Mononuclear cell (primary cell): ENCODE results near the gene MYO9A. TPM values are rescaled to one million over a fixed set of nuclear protein-coding genes. Genes with fewer than 3 reads are reported as not detected.
"Not testable (repeated sequence)": the region's sequence is repeated elsewhere in the genome, so short reads cannot be mapped to it uniquely, and the experiment has no call there.

Source experiments
- H3K27me3 ChIP-seq: 2 replicates; pipeline ENCODE4 v1.6.0; 2011; ENCODE audit warnings: low read length, control low read depth; ENCODE audit not compliant: insufficient read depth
- H3K4me1 ChIP-seq: 2 replicates; pipeline ENCODE4 v1.5.1; 2011; ENCODE audit warnings: mild to moderate bottlenecking, low read length, control low read depth; ENCODE audit not compliant: insufficient read depth
- H3K4me3 ChIP-seq: 2 replicates; pipeline ENCODE4 v1.5.1; 2011; ENCODE audit warnings: mild to moderate bottlenecking, low read length, moderate library complexity
- H3K9me3 ChIP-seq: 2 replicates; pipeline ENCODE4 v1.5.1; 2011; ENCODE audit warnings: low read depth, mild to moderate bottlenecking, control low read depth, low read length
- total RNA-seq: library from RNA; depleted of rRNA; stranded (reverse); fragments of >200 nt; gene quantifications from one replicate; pipeline ENCODE4 v1.2.3, GENCODE V29; 2012

The MYO9A gene
- total RNA-seq, 1 donor = 25.3 TPM

DNA sequence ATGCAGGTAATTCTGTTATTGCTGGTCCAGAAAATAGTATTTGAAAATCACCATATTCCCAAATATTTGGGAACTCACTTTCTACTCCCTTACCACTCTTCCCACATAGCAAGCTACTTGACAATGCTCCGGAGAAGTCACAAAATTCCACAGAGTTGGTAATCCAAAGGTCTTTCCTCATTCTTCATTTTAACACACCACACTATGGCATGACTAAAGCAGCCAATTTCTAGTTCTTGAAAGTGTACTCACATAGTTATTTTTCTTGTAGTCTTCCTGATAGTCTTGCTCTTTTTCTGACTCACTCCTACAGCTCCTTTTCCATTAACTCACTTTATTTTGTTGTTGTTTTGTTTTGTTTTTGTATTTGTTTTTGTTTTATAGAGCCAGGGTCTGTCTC is 67.2 kb downstream of the MYO9A start:
- H3K27me3 ChIP-seq = no peaks in the 10 kb centered on the region
- no peak overlapping the region for H3K4me3 ChIP-seq
- H3K9me3 ChIP-seq = no peaks in the 10 kb centered on the region
- H3K4me1 ChIP-seq = no peaks in the 10 kb centered on the region

DNA sequence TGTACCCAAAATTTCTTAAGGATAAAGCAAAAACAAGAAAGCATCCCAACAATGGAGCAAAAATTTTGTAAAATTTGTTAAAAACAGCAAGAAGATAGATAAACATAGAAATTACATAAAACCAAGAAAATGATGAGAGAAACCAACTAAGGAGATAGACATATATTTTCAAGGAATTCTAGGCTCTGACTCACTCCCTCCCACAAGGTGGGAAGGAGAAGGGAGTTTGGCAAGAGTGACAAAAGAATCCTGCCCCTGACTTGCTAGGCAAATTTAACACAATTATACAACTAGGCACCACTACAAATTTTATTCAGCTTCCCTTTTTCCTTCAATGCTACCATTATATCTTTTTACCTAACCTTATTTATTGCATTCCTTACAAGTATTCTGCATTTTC is 70.9 kb downstream of the MYO9A start:
- H3K27me3 ChIP-seq = no peaks in the 10 kb centered on the region
- no peak overlapping the region for H3K4me3 ChIP-seq
- H3K4me1 ChIP-seq = no peaks in the 10 kb centered on the region
- H3K9me3 ChIP-seq = no peaks in the 10 kb centered on the region

DNA sequence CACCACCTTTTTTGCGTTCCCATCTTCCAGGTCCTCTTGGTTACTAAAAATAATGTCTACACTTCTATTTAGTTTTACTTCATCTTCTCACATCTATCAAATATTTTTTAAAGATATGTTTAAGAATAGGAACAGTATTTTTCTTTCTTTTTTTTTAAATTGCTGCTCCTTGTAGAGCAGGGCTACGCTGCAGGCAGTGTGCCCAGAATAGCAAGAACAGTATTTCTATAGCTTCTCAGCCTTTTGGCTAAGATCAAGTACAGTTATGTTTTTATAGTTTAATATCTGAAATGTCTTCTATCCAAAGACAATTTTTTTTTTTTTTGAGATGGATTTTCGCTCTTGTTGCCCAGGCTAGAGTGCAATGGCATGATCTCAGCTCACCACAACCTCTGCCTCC is 73.0 kb downstream of the MYO9A start:
- Histone ChIP-seq H3K9me3 (no peaks in the 10 kb centered on the region), H3K4me1 (no peaks in the 10 kb centered on the region), H3K4me3 (no peak overlapping the region), H3K27me3 (no peaks in the 10 kb centered on the region)

DNA sequence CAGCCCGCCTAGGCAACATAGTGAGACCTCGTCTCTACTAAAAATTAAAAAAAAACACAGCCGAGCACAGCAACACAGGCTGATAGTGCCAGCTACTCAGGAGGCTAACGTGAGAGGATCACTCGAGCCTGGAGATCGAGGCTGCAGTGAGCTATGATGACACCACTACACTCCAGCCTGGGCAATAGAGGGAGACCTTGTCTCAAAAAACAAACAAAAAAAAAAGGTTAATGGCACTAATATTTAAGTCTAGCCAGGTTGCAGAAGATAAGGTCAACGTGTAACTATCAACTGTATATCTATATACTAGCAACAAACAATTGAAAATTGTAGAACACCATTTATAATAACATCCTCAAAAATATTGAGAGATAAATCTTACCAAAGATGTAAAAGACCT is 75.1 kb downstream of the MYO9A start:
- H3K27me3 ChIP-seq = no peaks in the 10 kb centered on the region
- no peak overlapping the region for H3K4me3 ChIP-seq
- no peaks in the 10 kb centered on the region for H3K9me3 ChIP-seq
- H3K4me1 ChIP-seq = no peaks in the 10 kb centered on the region

DNA sequence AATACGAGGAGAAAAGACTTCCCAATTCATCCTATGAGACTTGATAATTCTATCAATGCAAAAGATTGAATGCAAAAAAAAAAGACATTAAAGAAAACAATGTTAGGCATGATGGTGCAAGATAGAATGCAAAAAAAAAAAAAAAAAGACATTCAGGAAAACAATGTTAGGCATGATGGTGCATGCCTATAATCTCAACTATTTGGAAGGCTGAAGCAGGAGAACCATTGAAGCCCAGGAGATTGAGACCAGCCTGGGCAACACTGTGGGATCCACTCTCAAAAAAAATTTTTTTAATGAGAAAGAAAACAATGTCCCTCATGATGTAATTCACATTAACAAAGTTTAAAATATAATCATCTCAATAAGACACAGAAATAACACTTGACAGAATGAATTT is 75.9 kb downstream of the MYO9A start:
- H3K4me1 ChIP-seq = no peaks in the 10 kb centered on the region
- no peaks in the 10 kb centered on the region for H3K27me3 ChIP-seq
- no peaks in the 10 kb centered on the region for H3K9me3 ChIP-seq
- H3K4me3 ChIP-seq = no peak overlapping the region

DNA sequence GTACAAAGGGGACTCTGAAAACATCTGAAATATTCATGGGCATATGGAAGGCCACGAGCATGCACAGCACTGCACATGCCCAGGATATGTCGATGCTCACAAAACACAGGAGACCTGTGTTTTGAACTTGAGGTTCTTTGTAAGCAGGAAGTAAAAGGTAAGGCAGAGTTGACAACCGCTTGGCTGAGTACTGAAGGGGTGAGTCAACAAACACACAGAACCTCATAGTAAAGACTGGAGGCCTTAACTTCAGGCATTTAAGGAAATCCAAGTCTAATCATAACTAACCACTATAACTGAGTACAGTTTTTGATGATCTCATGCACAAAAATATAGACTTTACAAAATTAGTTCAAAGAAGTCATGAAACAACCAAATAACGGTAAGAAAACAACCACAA is 80.6 kb downstream of the MYO9A start:
- H3K4me3 ChIP-seq = no peak overlapping the region
- no peaks in the 10 kb centered on the region for H3K9me3 ChIP-seq
- H3K27me3 ChIP-seq = no peaks in the 10 kb centered on the region
- H3K4me1 ChIP-seq = no peaks in the 10 kb centered on the region

DNA sequence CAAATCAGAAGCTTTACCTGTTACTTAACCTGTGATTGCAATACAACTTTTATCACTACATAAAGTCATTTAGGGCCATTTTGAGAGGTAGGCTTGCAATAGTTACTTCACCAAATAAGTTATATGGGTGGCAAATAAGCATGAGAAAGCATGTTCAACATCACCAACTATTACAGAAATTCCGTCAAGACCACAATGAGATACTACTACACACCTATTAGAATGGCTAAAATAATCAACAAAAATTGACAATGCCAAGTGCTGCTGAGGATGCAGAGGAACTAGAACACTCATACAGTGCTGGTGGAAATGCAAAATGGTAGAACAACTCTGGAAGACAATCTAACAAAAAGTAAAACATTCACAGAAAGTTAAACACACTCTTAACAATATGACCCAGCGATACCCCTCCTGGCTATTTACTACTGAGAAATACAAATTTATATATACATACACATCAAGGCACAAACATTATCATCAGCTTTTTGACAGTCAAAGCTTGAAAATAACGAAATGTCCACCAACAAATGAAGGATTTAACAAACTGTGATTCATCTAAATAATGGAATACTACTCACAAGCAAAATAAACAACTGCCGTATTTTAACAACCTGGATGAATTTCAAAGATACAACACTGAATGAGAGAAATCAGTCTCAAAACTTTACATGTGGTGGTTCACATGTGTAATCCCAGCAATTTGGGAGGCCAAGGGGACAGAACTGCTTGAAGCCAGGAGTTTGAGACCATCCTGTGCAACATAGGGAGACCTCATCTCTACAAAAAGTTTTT is 82.9 kb downstream of the MYO9A start:
- H3K4me1 ChIP-seq = no peaks in the 10 kb centered on the region
- no peaks in the 10 kb centered on the region for H3K27me3 ChIP-seq
- no peak overlapping the region for H3K4me3 ChIP-seq
- no peaks in the 10 kb centered on the region for H3K9me3 ChIP-seq

DNA sequence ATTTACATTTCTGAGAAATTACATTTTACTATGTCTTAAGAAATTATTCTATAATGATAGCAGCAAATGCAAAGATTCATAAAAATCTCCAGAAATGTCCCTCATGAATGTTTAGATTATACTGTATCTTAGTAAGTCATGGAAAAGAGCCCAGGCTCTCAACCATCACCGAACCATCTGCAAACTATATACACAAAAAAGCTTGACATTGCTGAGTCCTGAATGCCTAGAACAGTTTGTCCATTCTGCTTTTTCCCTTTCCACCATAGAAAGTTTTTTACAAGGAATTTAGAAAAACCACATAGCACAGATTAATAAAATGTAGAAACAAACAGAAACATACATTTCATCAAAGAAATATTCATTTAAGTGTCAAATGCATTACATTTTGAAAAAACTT is 83.6 kb downstream of the MYO9A start:
- Histone ChIP-seq H3K9me3 (no peaks in the 10 kb centered on the region), H3K4me1 (no peaks in the 10 kb centered on the region), H3K4me3 (no peak overlapping the region), H3K27me3 (no peaks in the 10 kb centered on the region)

DNA sequence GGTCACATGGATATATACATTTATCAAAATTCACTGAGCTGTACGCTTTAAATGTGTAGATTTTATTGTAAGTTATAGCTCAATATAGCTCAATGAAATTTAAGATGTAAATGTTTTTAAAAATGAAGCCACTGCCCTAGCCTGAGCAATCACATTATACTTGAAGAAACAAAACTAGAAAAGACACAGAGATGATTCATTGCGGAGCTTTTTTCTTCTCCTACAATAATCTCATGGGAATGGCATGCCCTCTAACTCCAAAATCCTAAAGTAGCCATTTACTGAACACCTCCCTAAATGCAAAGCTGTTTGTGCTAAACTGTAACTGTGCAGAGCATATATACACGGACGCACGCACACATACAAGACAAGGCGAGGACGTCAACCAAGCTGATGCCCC is 84.2 kb downstream of the MYO9A start:
- no peaks in the 10 kb centered on the region for H3K27me3 ChIP-seq
- H3K4me1 ChIP-seq = no peaks in the 10 kb centered on the region
- H3K4me3 ChIP-seq = no peak overlapping the region
- no peaks in the 10 kb centered on the region for H3K9me3 ChIP-seq

DNA sequence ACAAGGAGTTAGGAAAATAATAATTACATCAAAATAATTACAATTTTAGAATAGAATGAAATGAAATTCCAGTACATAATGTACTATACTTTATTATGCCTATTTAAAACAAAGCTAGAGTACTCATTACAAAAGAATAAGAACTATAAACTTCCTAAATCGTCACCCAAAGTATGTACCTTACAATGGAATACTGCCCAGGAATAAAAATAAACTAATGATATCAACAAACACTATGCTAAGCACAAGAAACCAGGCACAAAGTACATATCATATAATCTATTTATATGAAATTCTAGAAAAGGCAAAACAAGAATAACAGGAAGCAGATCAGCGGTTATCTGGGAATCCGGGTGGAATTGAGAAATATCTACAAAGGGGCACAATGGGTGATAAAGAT is 84.7 kb downstream of the MYO9A start:
- no peaks in the 10 kb centered on the region for H3K4me1 ChIP-seq
- H3K9me3 ChIP-seq = no peaks in the 10 kb centered on the region
- H3K27me3 ChIP-seq = no peaks in the 10 kb centered on the region
- no peak overlapping the region for H3K4me3 ChIP-seq

DNA sequence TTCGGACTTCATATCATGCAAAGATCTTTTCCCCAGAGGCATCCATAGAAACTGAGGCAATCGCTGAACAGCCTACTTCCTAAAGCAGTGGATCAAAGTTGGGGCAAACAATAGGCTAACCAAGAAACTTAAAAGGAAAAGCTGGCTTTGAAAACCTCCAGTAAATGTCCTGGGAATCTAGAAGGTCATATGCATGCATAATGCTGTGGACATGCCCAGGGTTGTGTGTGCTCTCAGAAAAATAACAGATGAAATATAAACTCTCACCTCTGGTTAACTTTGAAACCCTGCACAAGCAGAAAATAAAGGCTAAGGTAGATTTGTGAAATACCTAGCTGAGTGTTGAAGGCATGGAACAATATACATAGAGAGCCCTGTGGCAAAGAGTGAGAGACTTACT is 96.3 kb downstream of the MYO9A start:
- Histone ChIP-seq H3K4me1 (no peaks in the 10 kb centered on the region), H3K9me3 (no peaks in the 10 kb centered on the region), H3K4me3 (no peak overlapping the region), H3K27me3 (no peaks in the 10 kb centered on the region)

DNA sequence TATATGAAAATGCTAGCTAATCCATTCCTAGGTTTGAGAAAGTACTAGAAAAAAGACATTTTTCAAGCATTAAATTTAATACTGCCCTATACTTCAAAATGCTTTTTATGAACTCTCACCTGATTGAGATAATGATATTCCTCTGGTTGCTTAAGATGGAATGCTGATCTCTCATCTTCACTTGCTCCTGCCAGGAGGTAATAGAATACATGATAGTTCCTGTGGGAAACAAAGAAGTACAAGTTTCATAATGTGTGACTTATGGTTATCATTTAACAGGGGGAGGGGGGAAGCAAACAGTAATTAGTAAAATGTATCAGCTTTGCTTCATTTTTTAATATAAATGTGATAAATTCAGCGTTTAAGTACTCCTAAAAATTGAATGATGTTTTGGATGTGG is 97.2 kb downstream of the MYO9A start:
- no peaks in the 10 kb centered on the region for H3K4me1 ChIP-seq
- H3K27me3 ChIP-seq = no peaks in the 10 kb centered on the region
- no peak overlapping the region for H3K4me3 ChIP-seq
- no peaks in the 10 kb centered on the region for H3K9me3 ChIP-seq

DNA sequence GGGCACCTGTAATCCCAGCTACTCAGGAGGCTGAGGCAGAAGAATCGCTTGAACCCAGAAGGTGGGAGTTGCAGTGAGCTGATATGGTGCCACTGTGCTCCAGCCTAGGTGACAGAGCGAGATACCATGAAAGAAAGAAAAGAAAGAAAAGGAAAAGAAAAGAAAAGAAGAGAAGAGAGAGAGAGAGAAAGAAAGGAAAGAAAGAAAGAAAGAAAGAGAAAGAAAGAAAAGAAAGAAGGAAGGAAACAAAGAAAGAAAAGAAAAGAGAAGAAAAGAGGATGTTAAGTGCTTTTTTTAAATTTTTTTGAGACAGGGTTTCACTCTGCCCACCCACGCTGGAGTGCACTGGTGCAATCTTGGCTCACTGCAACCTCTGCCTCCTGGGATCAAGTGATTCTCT is 103.4 kb downstream of the MYO9A start:
- H3K4me3 ChIP-seq, H3K27me3 ChIP-seq, H3K4me1 ChIP-seq, H3K9me3 ChIP-seq: not testable (repeated sequence)

DNA sequence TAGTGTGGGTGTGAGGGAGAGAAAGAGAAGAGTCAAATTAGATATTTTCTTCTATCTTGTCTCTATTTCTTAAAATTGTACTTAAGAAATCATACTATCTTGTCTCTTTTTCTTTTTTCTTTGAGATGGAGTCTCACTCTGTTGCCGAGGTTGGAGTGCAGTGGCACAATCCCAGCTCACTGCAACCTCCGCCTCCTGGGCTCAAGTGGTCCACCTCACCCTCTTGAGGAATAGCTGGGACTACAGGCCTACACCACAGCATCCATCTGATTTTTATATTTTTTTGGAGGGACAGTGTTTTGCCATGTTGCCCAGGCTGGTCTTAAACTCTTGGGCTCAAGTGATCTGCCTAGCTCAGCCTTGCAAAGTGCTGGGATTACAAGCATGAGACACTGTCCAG is 104.2 kb downstream of the MYO9A start:
- no peaks in the 10 kb centered on the region for H3K27me3 ChIP-seq
- H3K4me1 ChIP-seq = no peaks in the 10 kb centered on the region
- no peak overlapping the region for H3K4me3 ChIP-seq
- no peaks in the 10 kb centered on the region for H3K9me3 ChIP-seq

DNA sequence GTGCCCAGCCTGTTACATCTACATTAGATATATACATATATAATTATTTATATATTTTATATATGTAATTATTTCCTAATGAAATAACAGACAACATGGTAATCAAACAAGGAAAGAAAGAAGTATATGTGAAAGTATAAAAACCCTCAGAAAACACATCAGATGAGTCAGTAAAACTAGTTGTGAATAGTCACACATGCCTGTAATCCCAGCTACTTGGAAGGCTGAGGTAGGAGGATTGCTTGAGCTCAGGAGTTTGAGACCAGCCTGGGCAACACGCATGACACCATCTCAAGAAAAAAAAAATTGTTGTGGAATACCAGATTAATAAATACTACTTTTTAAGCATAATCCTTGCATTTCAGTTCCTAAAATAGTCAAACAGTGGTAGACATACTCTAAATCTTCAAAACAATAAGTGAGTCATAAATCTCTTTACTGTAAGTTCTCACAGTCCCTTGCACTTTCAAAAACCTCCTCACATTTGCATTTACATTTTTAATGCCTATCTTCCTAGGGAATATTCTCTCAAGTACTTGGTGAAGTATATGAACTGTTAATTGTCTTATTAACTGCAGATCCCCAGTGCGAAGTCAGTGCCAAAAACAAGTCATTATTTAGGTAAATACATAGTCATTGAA is 106.5 kb downstream of the MYO9A start:
- H3K4me3 ChIP-seq = no peak overlapping the region
- no peaks in the 10 kb centered on the region for H3K27me3 ChIP-seq
- no peaks in the 10 kb centered on the region for H3K9me3 ChIP-seq
- no peaks in the 10 kb centered on the region for H3K4me1 ChIP-seq

DNA sequence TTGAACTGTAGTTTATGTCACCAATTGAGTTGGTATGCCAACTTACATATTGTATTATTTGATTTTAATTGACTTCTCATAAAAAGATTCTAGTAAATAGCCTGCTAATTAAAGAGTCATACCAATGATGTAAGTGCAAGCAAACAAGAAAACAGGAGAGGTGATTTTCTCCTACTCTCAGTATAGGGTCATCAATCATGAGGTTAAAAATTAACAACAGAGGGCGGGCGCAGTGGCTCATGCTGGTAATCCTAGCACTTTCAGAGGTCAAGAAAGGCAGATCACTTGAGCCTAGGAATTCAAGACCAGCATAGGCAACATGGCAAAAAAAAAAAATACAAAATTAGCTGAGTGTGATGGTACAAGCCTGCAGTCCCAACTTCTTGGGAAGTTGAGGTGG is 108.7 kb downstream of the MYO9A start:
- H3K4me3 ChIP-seq = no peak overlapping the region
- no peaks in the 10 kb centered on the region for H3K9me3 ChIP-seq
- H3K27me3 ChIP-seq = no peaks in the 10 kb centered on the region
- no peaks in the 10 kb centered on the region for H3K4me1 ChIP-seq
